B cell (primary cell): ENCODE measurements around the gene RASA1. TPM values are rescaled to one million over a fixed set of nuclear protein-coding genes. Genes with fewer than 3 reads are reported as not detected.

Experiments
- ATAC-seq: fragments of 200-7000 bp; cut with Tn5 transposase; one replicate; pipeline ENCODE4 v1.10.0; 2021; ENCODE audit warnings: low read depth, mild to moderate bottlenecking, moderate number of reproducible peaks, moderate library complexity
- CTCF ChIA-PET: fragments of 350-600 bp; sonication (Branson Sonifier 250); formaldehyde crosslinking; loops from one replicate; lab custom pipeline; 2021; ENCODE audit warnings: antibody characterized with exemption, inconsistent platforms; lab: Charles Lee
- POLR2A ChIA-PET: fragments of 350-600 bp; sonication (Branson Sonifier 250); formaldehyde crosslinking; loops from one replicate; lab custom pipeline; 2021; ENCODE audit warnings: antibody characterized with exemption; lab: Charles Lee
- DNase-seq: peaks from one replicate; pipeline ENCODE4 v3.0.0; 2013
- H2AFZ ChIP-seq: 2 replicates; pipeline ENCODE4 v1.6.1; 2012; ENCODE audit warnings: mild to moderate bottlenecking, low read depth, low read length; ENCODE audit not compliant: insufficient read depth, poor library complexity, severe bottlenecking
- H3K27ac ChIP-seq, 2 donors: 1 replicate in 1 of 2; 2 replicates in 1 of 2; pipeline ENCODE4 v1.5.1; 2012 to 2013; ENCODE audit warnings: low read length in 2 of 2, mild to moderate bottlenecking in 2 of 2, moderate library complexity in 1 of 2
- H3K27me3 ChIP-seq, 4 experiments: fragments of 200-600 bp in 1 of 4; sonication (generic) in 1 of 4; replicated peaks in 1 of 4; 1 replicate in 2 of 4; 2 replicates in 2 of 4; pipeline versions ENCODE4 v1.6.1 to v1.7.0; 2013 to 2016; ENCODE audit warnings: low read length in 3 of 4, mild to moderate bottlenecking in 2 of 4, mixed read lengths in 1 of 4, moderate library complexity in 1 of 4; ENCODE audit not compliant: insufficient read depth in 4 of 4, control insufficient read depth in 3 of 4; ENCODE audit errors: control extremely low read depth in 1 of 4
- H3K36me3 ChIP-seq, 2 experiments: replicated peaks in 1 of 2; 1 replicate in 1 of 2; 2 replicates in 1 of 2; pipeline versions ENCODE4 v1.6.1 to v1.7.1; 2013; ENCODE audit warnings: low read length in 1 of 2; ENCODE audit not compliant: insufficient read depth in 2 of 2, control insufficient read depth in 1 of 2; ENCODE audit errors: control extremely low read depth in 1 of 2, extremely low read depth in 1 of 2
- H3K4me1 ChIP-seq, 2 donors: fragments of 200-600 bp in 1 of 2; sonication (generic) in 1 of 2; 1 replicate in 1 of 2; 2 replicates in 1 of 2; pipeline versions ENCODE4 v1.5.1 to v1.6.1; 2013 to 2017; ENCODE audit warnings: low read length in 2 of 2; ENCODE audit not compliant: control insufficient read depth in 2 of 2, insufficient read depth in 2 of 2
- H3K4me2 ChIP-seq: replicated peaks from 2 replicates; pipeline ENCODE3; 2012; ENCODE audit warnings: mild to moderate bottlenecking, low read depth, low read length; ENCODE audit not compliant: poor library complexity, severe bottlenecking
- H3K4me3 ChIP-seq, 5 experiments: fragments of 200-600 bp in 1 of 5; sonication (generic) in 1 of 5; 1 replicate in 3 of 5; 2 replicates in 2 of 5; pipeline versions ENCODE4 v1.5.1 to v1.7.0; 2011 to 2016; ENCODE audit warnings: low read length in 4 of 5, mild to moderate bottlenecking in 4 of 5, low read depth in 2 of 5, control low read depth in 1 of 5, moderate library complexity in 1 of 5; ENCODE audit not compliant: insufficient read depth in 1 of 5; ENCODE audit errors: control extremely low read depth in 1 of 5, extremely low read depth in 1 of 5
- H3K79me2 ChIP-seq: fragments of 200-600 bp; sonication (generic); one replicate; pipeline ENCODE4 v1.6.0; 2016; ENCODE audit warnings: low read length; ENCODE audit not compliant: control insufficient read depth, insufficient read depth
- H3K9ac ChIP-seq: fragments of 200-600 bp; sonication (generic); 2 replicates; pipeline ENCODE4 v1.6.1; 2017; ENCODE audit warnings: mild to moderate bottlenecking, low read length, moderate library complexity
- H3K9me3 ChIP-seq, 3 donors: one replicate each; pipeline versions ENCODE4 v1.6.1 to v1.7.1; 2013; ENCODE audit warnings: low read length in 2 of 3; ENCODE audit not compliant: control insufficient read depth in 2 of 3, insufficient read depth in 1 of 3; ENCODE audit errors: control extremely low read depth in 1 of 3
- H4K20me1 ChIP-seq: 2 replicates; pipeline ENCODE4 v1.6.0; 2012; ENCODE audit warnings: mild to moderate bottlenecking, low read length; ENCODE audit not compliant: insufficient read depth, control insufficient read depth, poor library complexity, severe bottlenecking
- H3K27ac Mint-ChIP-seq: one replicate; pipeline ENCODE4 v1.8.0; 2021; ENCODE audit warnings: mixed read lengths
- H3K27me3 Mint-ChIP-seq: one replicate; pipeline ENCODE4 v1.8.0; 2021; ENCODE audit warnings: mixed read lengths
- H3K4me1 Mint-ChIP-seq: one replicate; pipeline ENCODE4 v1.8.0; 2021; ENCODE audit warnings: mixed read lengths
- H3K4me3 Mint-ChIP-seq: one replicate; pipeline ENCODE4 v1.8.0; 2021; ENCODE audit warnings: mixed read lengths
- H3K9me3 Mint-ChIP-seq: one replicate; pipeline ENCODE4 v1.8.0; 2022; ENCODE audit warnings: mixed read lengths; ENCODE audit not compliant: insufficient read depth
- EZH2 ChIP-seq: IDR thresholded peaks from 2 replicates; pipeline ENCODE4 v1.6.1; 2012; ENCODE audit warnings: borderline replicate concordance, low read depth, mild to moderate bottlenecking, moderate library complexity, low read length; ENCODE audit not compliant: insufficient read depth, poor library complexity, severe bottlenecking
- WGBS: methylation state at CpG from one replicate; pipeline ENCODE4 v1.1.5; 2013; ENCODE audit warnings: missing lambda C conversion rate; ENCODE audit not compliant: insufficient coverage; 5-methylcytosine and 5-hydroxymethylcytosine counted together
- intact Hi-C: fragments of 100-400 bp; cut with micrococcal nuclease; formaldehyde crosslinking; loops from one replicate; pipeline ENCODE4 v1.10.0; 2022
- polyA plus RNA-seq: library from polyadenylated mRNA; depleted of rRNA; stranded (reverse); fragments of >200 nt; gene quantifications from 2 replicates; pipeline ENCODE4 v1.2.3, GENCODE V29; 2012
- total RNA-seq, 2 donors: library from RNA; stranded (reverse); fragments of 120-200 nt in 1 of 2; gene quantifications; 1 replicate in 1 of 2; 2 replicates in 1 of 2; pipeline versions ENCODE4 v1.2.3 to v1.2.4, GENCODE V29; 2013 to 2022
- TF ChIP-seq, protein P1 (sequence below): fragments of 200-600 bp; IDR thresholded peaks from one replicate; pipeline ENCODE4 v1.8.0; 2022; ENCODE audit warnings: antibody characterized with exemption, mild to moderate bottlenecking

Gene RASA1
- total and polyA plus RNA-seq, 2 donors (not counting 1 experiment from before 2014, with no cell fraction given), result 18.9 to 32.2 TPM

DNA sequence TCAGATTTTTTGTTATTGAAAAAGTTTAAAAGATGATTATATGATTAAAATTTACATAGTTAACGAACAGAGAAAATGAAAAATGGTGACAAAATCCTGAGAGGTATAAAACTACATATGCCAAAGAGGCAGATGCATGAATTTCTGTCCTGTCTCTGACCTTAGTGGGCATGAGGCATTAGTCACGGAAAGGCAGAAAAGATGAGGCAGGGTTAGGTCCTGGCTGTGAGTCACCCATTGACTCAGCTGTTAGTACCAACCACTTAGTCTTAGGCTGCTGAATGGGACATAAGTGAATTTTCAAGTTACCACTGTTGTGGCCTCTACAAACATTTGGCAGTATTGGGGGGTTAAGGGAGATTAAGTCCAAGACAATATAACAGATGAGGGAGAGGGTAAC lies 33.1 kb downstream of the RASA1 start:
- ChIA-PET POLR2A (no interaction called here), CTCF (interaction anchor here (1.0 kb wide), 1 partner anchor 231 kb away, joined by 4 read pairs; no protein-coding TSS in a partner anchor)
- DNase-seq, result no peak
- Histone ChIP-seq H3K4me3 (no peak overlapping the region), H3K27ac (no peak overlapping the region), H2AFZ (no peak overlapping the region), H4K20me1 (peaks cover 48% of the 10 kb centered on the region), H3K4me2 (no peak overlapping the region), H3K9ac (no peak overlapping the region), H3K36me3 (peaks cover 6 to 16% of the 10 kb centered on the region in 2 experiments), H3K27me3 (no peaks in the 10 kb centered on the region), H3K9me3 (no peaks in the 10 kb centered on the region), H3K79me2 (peaks cover 82% of the 10 kb centered on the region), H3K4me1 (peaks cover 19 to 30% of the 10 kb centered on the region in 2 donors)
- intact Hi-C loops, result no loop called here
- H3K4me3 Mint-ChIP-seq, result no peak overlapping the region
- H3K27ac Mint-ChIP-seq, result no peak overlapping the region
- no peaks in the 10 kb centered on the region for H3K27me3 Mint-ChIP-seq
- H3K9me3 Mint-ChIP-seq, result no peaks in the 10 kb centered on the region
- ATAC-seq, result no peak
- WGBS, result 100% methylated on average over 1 of the region's 2 CpGs
- H3K4me1 Mint-ChIP-seq, result peaks cover 54% of the 10 kb centered on the region
- no peak for TF ChIP-seq EZH2
- TF ChIP-seq, protein P1, sequence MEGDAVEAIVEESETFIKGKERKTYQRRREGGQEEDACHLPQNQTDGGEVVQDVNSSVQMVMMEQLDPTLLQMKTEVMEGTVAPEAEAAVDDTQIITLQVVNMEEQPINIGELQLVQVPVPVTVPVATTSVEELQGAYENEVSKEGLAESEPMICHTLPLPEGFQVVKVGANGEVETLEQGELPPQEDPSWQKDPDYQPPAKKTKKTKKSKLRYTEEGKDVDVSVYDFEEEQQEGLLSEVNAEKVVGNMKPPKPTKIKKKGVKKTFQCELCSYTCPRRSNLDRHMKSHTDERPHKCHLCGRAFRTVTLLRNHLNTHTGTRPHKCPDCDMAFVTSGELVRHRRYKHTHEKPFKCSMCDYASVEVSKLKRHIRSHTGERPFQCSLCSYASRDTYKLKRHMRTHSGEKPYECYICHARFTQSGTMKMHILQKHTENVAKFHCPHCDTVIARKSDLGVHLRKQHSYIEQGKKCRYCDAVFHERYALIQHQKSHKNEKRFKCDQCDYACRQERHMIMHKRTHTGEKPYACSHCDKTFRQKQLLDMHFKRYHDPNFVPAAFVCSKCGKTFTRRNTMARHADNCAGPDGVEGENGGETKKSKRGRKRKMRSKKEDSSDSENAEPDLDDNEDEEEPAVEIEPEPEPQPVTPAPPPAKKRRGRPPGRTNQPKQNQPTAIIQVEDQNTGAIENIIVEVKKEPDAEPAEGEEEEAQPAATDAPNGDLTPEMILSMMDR, result no peak

DNA sequence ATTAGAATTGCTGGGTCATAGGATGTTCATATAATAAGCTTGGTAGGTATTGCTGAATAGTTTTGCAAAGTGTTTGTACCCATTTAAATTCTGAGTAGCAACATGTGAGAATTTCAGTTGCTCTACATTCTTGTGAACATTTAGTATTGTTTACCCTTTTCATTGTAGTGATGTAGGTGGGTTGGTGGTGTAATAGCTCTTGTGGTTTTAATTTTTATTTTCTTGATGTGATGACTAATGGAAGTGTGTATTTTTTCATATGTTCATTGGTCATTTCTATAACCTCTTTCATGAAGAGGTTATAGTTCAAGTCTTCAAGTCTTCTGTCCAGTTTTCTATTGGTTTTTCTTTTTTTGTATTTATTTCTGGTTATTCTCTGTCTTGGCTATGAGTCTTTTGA lies 34.4 kb downstream of the RASA1 start:
- H3K4me1 ChIP-seq, result peaks cover 18 to 22% of the 10 kb centered on the region in 2 donors
- ATAC-seq, result no peak
- Mint-ChIP-seq H3K27me3 (no peaks in the 10 kb centered on the region), H3K27ac (no peak overlapping the region), H3K9me3 (no peaks in the 10 kb centered on the region), H3K4me3 (no peak overlapping the region), H3K4me1 (peaks cover 49% of the 10 kb centered on the region)
- ChIA-PET POLR2A (no interaction called here), CTCF (no interaction called here)
- H3K27ac ChIP-seq, result no peak overlapping the region
- peaks cover 41% of the 10 kb centered on the region for H4K20me1 ChIP-seq
- peaks cover 82% of the 10 kb centered on the region for H3K79me2 ChIP-seq
- TF ChIP-seq, protein P1, result no peak
- no peak for TF ChIP-seq EZH2
- no peak overlapping the region for H3K4me3 ChIP-seq
- H3K36me3 ChIP-seq, result peaks cover 7 to 19% of the 10 kb centered on the region in 2 experiments
- no peaks in the 10 kb centered on the region for H3K27me3 ChIP-seq
- no peak overlapping the region for H2AFZ ChIP-seq
- H3K9me3 ChIP-seq, result no peaks in the 10 kb centered on the region
- intact Hi-C loops, result no loop called here
- H3K4me2 ChIP-seq, result no peak overlapping the region
- DNase-seq, result no peak
- H3K9ac ChIP-seq, result no peak overlapping the region
